Stimulated activated CD8-positive, alpha-beta memory T cell treated with anti-CD3 and anti-CD28 coated beads, Interleukin-12 subunit alpha, Interleukin-12 subunit beta, amount 100 ng/mL, for 4 hours (primary cell): ENCODE results near the gene PTPRM.

Experiments used
- DNase-seq: peaks from one replicate; pipeline ENCODE4 v3.0.0-alpha.2; 2020; ENCODE audit warnings: low read depth

Gene PTPRM

GRCh38 chr18:8362863-8363262 lies 795.7 kb downstream of the PTPRM start:
- no peak for DNase-seq

DNA sequence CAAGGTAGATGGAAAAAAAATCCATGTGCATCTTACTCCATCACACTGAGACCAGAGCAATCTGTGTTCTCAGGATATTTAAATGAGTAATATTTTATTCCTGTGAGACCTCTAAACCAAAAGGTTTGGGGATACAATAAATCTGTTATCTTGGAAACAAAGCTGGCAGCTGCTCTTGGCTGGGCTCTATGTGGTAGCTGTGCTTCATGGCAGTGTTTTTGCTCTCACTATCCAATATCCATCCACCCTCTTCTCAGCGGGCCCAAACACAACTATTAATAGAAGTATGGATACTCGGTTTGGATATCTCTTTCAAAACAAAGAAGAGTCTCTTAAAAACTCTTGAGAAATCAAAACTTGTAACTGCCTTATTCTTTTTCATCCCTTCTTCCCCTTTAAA lies 797.3 kb downstream of the PTPRM start:
- DNase-seq = no peak

DNA sequence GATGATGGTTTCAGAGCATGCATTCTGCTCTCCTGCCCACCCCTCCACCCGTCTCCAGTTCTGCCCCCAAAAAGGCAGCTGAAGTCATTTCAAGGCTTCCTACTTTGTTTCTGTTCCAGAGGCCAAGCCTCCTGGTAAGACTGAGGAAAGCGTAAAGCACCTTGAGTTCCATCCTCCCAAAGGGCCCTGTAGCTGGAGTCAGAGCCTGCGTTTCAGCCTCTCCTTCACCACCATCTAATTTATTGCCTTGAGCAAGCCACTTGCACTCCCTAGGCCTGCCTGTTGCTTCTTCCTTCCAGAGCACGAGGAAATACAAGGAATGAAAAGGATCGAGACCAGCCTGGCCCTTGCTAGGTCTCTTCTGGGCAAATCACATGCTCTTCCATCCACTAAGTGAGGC lies 797.9 kb downstream of the PTPRM start:
- DNase-seq = no peak

GRCh38 chr18:8365528-8365927 lies 798.4 kb downstream of the PTPRM start:
- DNase-seq = no peak

GRCh38 chr18:8366070-8366469 lies 799.0 kb downstream of the PTPRM start:
- no peak for DNase-seq

DNA sequence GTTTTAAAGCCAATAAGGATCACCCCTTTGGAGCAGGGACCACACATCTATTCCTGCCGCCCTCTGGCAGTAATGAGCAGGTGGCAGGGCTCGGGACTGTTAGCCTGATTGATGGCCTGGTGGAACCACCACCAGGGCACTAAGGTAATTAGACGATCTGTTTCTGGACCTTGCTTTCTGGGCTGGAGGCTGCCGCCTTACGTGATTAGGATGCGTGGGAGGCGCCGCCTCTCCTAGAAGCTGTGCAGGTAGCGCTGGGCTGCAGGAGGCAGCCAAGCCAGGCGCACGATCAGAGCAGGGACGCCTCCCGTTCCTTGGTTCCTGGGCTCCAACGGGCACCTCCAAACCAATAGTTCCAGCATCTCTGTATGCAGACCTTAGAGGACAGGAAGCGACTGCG lies 799.5 kb downstream of the PTPRM start:
- no peak for DNase-seq

GRCh38 chr18:8367217-8367988 lies 800.3 kb downstream of the PTPRM start:
- DNase-seq = no peak

DNA sequence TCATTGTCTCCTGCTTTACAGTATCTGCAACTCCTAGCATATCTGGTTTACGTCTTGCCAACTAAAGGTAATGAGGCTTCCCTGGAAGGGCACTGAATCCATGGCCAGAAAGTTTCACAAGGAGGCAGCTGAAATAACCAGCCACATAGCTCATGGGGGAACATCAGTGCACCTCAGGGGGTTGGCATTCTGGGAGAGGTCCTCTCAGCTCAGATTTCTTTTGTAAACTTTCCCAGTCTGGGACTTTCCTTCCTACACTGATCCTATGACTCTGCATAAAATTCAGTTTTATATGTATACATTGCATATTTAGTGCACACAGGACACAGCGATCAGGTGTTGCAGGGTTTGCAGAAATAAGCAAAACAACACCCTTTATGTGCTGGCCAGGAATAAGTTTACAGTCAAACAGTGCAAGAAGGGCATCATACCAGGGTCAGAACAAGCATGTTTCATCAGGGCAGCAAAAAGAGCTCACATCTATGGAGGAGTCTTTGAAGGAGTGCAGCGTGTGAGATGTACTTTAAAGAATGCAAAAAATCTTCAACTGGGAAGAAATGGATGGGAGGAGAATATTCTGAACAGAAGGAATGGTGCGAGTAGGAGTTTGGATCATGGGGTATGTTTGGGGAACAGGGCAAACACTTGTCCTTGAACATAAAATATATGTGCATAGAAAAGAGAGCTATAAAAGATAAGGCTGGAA lies 801.5 kb downstream of the PTPRM start:
- DNase-seq = no peak

DNA sequence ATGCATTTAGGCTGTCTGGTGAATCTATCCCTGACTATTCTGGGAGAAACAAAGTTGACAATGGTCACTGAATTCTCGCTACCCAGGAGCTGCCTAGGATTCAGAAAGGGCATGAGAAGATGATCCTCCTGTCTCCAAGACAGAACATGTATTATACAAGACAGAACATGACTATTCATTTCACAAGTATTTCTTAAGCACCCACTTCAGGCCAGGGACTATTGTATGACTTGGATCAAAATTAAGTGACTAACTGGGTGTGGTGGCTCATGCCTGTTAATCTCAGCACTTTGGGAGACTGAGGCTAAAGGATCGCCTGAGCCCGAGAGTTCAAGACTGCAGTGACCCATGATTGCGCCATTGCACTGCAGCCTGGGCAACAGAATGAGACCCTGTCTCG lies 806.4 kb downstream of the PTPRM start:
- DNase-seq = no peak

GRCh38 chr18:8374676-8375075 lies 807.6 kb downstream of the PTPRM start:
- DNase-seq = no peak

- no peak for DNase-seq
These were observed 808.1 kb downstream of the PTPRM start for GRCh38 chr18:8375249-8375648.

DNA sequence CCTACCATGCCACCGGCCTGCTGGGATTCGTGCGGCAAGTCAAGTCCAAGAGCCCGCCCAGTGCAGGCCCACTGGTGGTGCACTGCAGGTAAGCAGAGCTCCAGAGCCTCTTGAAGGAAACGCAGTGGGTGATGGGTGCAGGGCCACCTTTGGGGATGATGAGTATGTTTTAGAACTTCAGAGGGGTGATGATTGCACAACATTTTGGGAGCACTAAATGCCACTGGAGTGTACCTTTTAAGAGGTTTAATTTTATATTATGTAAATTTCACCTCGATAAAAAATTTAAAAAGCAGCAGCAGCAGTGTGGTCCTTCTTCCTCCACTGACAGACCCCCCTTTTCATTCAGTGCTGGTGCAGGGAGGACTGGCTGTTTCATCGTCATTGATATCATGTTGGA lies 809.0 kb downstream of the PTPRM start:
- no peak for DNase-seq

DNA sequence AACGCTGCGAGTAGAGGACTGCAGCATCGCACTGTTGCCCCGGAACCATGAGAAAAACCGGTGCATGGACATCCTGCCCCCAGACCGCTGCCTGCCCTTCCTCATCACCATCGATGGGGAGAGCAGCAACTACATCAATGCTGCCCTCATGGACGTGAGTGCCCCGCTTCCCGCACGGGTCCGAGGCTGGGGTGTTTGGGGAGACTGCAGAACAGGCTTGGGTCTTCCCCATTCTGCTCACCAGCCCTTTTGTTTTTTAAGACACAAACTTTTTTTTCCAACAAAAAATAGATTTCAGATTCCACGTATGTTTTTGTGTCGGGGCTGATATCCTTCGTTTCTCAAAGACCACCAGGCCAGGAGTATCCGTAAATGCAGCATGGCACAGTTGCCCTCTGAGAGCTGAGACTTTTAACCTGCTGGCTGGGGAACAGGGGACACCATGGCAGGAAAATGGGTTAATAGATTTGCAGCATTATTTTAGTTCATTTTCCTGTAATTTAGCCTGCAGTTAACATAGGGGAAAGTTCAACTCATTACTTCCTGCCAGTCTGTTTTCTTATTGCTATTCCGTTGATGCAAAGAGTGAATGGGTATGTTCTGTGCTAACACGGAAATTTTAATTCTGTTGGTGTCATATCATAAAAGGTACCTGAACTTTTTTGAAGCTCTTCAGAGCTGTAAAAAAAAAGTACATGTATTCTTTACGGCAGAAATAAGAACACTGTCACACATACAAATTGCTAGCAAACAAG lies 812.2 kb downstream of the PTPRM start:
- no peak for DNase-seq

DNA sequence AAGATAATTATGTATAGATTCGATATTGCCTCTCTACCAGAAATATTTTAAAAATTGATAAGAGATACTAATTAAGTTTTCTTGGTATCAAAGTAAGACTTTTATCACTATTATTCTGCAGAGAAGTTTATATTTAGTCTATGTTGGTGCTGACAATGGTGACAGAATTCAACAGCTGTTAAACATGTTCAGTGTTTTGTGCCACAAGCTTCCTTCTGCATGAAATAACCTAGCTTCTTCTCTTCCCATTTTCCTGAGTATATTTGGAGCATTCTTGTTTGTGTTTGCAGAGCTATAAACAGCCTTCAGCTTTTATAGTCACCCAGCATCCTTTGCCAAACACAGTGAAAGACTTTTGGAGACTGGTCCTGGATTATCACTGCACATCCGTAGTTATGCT lies 812.9 kb downstream of the PTPRM start:
- DNase-seq = no peak

GRCh38 chr18:8380926-8381325 lies 813.8 kb downstream of the PTPRM start:
- no peak for DNase-seq

GRCh38 chr18:8381821-8382459 lies 814.8 kb downstream of the PTPRM start:
- no peak for DNase-seq

DNA sequence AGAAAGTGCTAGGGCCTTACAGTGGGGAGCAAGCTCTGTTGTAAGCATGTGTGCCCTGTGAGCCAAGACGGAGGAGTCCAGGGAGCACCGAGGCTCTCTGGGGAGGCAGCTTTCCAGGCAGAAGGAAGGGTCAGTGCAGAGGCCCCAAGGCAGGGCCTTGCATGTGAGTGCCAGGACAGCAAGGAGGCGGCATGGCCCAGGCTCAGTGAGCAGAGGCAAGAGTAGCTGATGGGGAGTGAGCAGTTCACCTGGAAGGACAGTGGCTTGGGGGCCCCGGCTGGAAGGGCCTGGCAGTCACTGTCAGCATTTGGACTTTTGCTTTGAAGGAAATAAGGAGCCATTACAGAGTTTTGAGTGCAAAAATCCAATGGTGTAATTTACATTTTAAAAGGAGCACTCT lies 818.3 kb downstream of the PTPRM start:
- DNase-seq = no peak

DNA sequence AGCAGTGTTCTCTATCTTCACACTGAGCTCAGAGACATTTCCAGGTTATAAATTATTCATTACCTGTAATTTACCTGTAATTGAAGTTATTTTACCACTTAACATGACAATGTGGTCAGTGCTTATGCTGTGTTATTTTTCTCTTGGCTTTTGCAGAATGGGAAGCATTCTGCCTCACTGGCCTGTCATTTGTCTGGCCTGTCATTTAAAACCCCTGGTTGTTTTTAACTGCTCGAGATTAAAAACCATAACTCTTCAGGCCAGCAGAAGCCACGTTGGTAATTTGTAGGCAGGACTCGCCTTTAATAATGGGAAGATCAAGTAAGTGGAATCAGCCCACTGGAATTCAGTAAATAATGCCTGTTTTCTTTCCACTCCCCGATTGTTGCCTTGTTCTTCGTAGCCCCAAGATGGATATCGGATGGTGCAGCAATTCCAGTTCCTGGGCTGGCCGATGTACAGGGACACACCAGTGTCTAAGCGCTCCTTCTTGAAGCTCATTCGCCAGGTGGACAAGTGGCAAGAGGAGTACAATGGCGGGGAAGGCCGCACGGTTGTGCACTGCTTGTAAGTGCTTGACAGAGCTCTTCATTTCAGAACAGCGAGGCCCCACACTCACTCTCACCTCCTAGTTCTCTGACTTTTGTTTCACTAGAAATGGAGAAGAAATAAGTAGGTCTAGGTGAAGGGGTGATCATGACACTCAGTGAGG lies 819.7 kb downstream of the PTPRM start:
- no peak for DNase-seq

DNA sequence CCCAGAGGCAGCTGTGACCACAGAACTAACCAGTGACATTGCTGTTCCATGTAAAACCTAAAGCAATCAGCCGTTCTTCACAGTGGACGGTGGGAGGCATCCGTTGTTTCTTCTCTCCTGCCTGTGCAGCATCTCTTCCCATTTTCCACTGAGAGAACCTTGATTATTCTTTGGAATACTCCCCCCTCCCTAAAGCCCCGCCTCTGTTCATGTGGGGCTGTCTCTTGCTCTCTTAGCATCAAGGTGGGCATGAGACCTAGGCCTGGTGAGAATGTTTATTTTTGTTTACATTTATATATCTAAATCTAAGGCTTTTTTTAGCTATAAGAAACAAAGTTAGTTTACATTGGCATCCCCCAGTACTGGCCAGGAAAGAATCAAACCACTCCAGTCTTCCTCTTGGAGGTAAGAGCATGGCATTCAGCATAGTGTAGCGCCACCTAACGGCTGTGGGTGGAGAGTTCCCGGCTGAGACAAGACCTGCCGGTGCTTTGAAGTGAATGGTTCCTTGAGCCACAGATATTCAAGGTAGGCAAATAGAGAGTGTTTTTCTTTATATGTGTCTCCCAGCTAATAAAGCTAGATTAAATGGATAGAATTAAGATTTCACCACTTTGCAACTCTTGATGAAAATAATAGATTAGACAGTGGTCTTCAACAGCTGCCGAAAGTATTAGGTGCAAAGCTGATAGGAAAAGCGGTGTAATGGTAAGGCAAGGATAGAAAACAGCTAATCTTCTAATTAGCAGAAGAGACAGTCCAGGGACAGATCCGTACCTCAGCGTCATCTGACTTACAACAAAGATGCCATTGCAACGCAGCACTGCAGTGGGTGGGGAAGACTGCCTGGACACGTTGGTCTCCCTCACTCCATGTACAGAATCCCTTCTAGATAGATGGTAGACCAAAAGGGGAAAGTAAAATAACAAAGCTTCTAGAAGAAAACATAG lies 822.5 kb downstream of the PTPRM start:
- DNase-seq = no peak

- DNase-seq = no peak
These were observed 824.0 kb downstream of the PTPRM start for GRCh38 chr18:8391068-8391467.

GRCh38 chr18:8396254-8396653 lies 829.1 kb downstream of the PTPRM start:
- DNase-seq = no peak
